ENCODE results near the gene ITGA4. TPM values are rescaled to one million over a fixed set of nuclear protein-coding genes. Genes with fewer than 3 reads are reported as not detected.

The ITGA4 gene
- polyA plus RNA-seq, 2 of the 4 experiments (the other 2 are of a cell fraction): 1.7 to 2.5 TPM

DNA sequence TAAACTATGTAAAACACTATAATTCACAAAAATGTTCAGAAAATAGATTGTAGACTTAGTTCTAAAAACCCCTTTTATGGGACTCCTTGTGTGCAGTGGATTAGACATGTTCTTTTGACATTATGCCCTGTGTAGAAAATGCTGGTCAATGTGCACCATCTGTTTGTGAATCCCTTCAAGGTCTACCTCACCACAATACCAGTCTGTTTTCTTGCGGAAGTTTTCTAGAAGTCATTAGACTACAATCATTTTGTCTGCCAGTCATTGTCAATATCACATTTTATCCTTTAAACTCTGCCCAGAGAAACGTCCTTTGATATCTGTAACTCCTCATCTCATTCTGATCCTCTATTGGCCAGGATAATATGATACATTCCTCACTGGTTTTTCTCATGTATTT lies 7.8 kb downstream of the ITGA4 start (continued):
- no peak for TF ChIP-seq NR3C1 (IDR thresholded peaks at IDR 0.05)
- TF ChIP-seq POLR2A (IDR thresholded peaks at IDR 0.05; ENCODE audit: low read length): no peak
- TF ChIP-seq HEYL (CRISPR knock-in tag; IDR thresholded peaks at IDR 0.05): no peak
- TF ChIP-seq RAD21 (conservative IDR thresholded peaks at IDR 0.05 in 1 of 2, IDR thresholded peaks at IDR 0.05 in 1 of 2): no peak
- TF ChIP-seq FOSB (CRISPR knock-in tag; IDR thresholded peaks at IDR 0.05): no peak
- TF ChIP-seq EHMT2 (IDR thresholded peaks at IDR 0.05; ENCODE audit: low read depth): no peak

DNA sequence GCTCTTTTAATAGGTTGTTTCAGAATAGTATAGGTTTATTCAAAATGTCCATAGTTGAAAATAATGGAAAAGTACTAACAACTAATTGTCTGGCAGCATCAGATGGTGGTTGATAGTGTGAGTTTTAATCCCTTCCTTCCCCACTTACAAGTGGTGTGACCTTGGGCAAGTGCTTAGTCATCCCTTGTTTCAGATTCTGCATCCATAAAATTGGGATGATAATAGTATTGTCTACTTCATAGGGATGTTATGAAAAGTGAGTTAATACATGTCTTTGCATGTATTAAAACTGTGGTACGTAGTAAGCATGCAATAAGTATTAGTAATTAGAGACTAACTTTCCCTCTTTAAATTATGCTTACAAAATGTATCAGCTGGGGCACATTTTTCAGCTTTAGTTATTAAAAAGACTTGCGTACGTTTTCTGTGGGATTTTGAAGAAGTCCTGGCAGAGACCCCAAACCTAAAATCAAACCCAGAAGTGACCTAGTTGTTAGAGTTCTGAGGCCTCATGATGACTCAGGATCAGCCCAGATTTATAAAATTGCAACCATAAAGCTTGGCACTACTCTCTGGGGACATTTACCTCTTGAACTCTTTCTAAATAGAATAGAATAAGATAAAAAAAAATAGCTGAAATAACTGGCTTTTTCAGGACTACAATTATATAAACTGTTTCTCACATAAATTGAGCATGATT lies 8.6 kb downstream of the ITGA4 start:
- Histone ChIP-seq H3K4me1 (no peaks in the 10 kb centered on the region), H3K4me2 (no peak overlapping the region), H3K4me3 (no peak overlapping the region), H3K27ac (no peak overlapping the region), H3K9me3 (no peaks in the 10 kb centered on the region)
- no peak for FAIRE-seq
- no peak for TF ChIP-seq JUNB (IDR thresholded peaks at IDR 0.05)
- TF ChIP-seq ZSCAN20 (CRISPR knock-in tag; IDR thresholded peaks at IDR 0.05): no peak
- no peak for TF ChIP-seq TP53 (CRISPR knock-in tag; IDR thresholded peaks at IDR 0.05)
- TF ChIP-seq, protein P1, sequence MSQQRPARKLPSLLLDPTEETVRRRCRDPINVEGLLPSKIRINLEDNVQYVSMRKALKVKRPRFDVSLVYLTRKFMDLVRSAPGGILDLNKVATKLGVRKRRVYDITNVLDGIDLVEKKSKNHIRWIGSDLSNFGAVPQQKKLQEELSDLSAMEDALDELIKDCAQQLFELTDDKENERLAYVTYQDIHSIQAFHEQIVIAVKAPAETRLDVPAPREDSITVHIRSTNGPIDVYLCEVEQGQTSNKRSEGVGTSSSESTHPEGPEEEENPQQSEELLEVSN (IDR thresholded peaks at IDR 0.05; ENCODE audit: borderline replicate concordance, low read depth): no peak
- TF ChIP-seq FOSL2 (IDR thresholded peaks at IDR 0.05): no peak
- no peak for TF ChIP-seq FOSL2 (CRISPR knock-in tag; IDR thresholded peaks at IDR 0.05)
- TF ChIP-seq CBX8 (IDR thresholded peaks at IDR 0.05): no peak
- no peak for TF ChIP-seq ESRRA (IDR thresholded peaks at IDR 0.05; ENCODE audit: borderline replicate concordance, low read length)
- TF ChIP-seq, protein P2, sequence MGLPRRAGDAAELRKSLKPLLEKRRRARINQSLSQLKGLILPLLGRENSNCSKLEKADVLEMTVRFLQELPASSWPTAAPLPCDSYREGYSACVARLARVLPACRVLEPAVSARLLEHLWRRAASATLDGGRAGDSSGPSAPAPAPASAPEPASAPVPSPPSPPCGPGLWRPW (IDR thresholded peaks at IDR 0.05): no peak
- TF ChIP-seq RAD21 (conservative IDR thresholded peaks at IDR 0.05 in 1 of 2, IDR thresholded peaks at IDR 0.05 in 1 of 2): no peak
- no peak for TF ChIP-seq ZC3H11A (IDR thresholded peaks at IDR 0.05)
- TF ChIP-seq BHLHE40 (IDR thresholded peaks at IDR 0.05; ENCODE audit: low read depth, low read length): no peak
- TF ChIP-seq HDAC2 (IDR thresholded peaks at IDR 0.05): no peak
- TF ChIP-seq, protein P3, sequence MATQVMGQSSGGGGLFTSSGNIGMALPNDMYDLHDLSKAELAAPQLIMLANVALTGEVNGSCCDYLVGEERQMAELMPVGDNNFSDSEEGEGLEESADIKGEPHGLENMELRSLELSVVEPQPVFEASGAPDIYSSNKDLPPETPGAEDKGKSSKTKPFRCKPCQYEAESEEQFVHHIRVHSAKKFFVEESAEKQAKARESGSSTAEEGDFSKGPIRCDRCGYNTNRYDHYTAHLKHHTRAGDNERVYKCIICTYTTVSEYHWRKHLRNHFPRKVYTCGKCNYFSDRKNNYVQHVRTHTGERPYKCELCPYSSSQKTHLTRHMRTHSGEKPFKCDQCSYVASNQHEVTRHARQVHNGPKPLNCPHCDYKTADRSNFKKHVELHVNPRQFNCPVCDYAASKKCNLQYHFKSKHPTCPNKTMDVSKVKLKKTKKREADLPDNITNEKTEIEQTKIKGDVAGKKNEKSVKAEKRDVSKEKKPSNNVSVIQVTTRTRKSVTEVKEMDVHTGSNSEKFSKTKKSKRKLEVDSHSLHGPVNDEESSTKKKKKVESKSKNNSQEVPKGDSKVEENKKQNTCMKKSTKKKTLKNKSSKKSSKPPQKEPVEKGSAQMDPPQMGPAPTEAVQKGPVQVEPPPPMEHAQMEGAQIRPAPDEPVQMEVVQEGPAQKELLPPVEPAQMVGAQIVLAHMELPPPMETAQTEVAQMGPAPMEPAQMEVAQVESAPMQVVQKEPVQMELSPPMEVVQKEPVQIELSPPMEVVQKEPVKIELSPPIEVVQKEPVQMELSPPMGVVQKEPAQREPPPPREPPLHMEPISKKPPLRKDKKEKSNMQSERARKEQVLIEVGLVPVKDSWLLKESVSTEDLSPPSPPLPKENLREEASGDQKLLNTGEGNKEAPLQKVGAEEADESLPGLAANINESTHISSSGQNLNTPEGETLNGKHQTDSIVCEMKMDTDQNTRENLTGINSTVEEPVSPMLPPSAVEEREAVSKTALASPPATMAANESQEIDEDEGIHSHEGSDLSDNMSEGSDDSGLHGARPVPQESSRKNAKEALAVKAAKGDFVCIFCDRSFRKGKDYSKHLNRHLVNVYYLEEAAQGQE (IDR thresholded peaks at IDR 0.05): no peak
- TF ChIP-seq, protein P4, sequence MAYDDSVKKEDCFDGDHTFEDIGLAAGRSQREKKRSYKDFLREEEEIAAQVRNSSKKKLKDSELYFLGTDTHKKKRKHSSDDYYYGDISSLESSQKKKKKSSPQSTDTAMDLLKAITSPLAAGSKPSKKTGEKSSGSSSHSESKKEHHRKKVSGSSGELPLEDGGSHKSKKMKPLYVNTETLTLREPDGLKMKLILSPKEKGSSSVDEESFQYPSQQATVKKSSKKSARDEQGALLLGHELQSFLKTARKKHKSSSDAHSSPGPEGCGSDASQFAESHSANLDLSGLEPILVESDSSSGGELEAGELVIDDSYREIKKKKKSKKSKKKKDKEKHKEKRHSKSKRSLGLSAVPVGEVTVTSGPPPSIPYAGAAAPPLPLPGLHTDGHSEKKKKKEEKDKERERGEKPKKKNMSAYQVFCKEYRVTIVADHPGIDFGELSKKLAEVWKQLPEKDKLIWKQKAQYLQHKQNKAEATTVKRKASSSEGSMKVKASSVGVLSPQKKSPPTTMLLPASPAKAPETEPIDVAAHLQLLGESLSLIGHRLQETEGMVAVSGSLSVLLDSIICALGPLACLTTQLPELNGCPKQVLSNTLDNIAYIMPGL (CRISPR knock-in tag; IDR thresholded peaks at IDR 0.05; ENCODE audit: borderline replicate concordance): no peak
- TF ChIP-seq, protein P5, sequence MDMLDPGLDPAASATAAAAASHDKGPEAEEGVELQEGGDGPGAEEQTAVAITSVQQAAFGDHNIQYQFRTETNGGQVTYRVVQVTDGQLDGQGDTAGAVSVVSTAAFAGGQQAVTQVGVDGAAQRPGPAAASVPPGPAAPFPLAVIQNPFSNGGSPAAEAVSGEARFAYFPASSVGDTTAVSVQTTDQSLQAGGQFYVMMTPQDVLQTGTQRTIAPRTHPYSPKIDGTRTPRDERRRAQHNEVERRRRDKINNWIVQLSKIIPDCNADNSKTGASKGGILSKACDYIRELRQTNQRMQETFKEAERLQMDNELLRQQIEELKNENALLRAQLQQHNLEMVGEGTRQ (IDR thresholded peaks at IDR 0.05): no peak
- no peak for TF ChIP-seq HOXB5 (CRISPR knock-in tag; IDR thresholded peaks at IDR 0.05)
- no peak for TF ChIP-seq PHF8 (IDR thresholded peaks at IDR 0.05; ENCODE audit: borderline replicate concordance, low read depth)
- ATAC-seq: no peak
- no peak for DNase-seq (ENCODE audit: low read depth in 1 of 2, low spot score in 1 of 2)
- ChIA-PET POLR2A (no interaction called here), CTCF (interaction anchor here (0.7 to 3.9 kb wide), 12 partner anchors 8 to 1339 kb away, joined by 3 to 28 read pairs (median 4); partner anchors contain the start of genes ITGA4 and UBE2E3)
- whole genome bisulfite sequencing (ENCODE audit: missing lambda C conversion rate): 67% methylated on average over 3 of the region's 3 CpGs

All from A549 (cell line).